ENCODE data around the gene SMARCA4.
"Not testable (repeated sequence)": the region's sequence is repeated elsewhere in the genome, so short reads cannot be mapped to it uniquely, and the experiment has no call there.

SMARCA4 gene

DNA sequence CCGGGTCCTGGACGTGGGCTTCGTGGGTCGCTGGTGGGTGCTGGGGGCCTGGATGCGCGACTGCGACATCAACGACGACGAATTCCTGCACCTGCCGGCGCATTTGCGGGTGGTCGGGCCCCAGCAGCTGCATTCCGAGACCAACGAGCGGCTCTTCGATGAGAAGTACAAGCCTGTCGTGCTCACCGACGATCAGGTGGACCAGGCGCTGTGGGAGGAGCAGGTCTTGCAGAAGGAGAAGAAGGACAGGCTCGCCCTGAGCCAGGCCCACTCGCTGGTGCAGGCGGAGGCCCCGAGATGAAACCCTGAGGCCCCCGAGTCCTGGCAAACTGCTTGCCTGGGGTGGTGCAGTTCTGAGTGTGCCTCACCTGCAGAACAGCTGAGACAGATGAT is 31.4 kb upstream of the SMARCA4 start:
- DNase-seq: no peak

DNA sequence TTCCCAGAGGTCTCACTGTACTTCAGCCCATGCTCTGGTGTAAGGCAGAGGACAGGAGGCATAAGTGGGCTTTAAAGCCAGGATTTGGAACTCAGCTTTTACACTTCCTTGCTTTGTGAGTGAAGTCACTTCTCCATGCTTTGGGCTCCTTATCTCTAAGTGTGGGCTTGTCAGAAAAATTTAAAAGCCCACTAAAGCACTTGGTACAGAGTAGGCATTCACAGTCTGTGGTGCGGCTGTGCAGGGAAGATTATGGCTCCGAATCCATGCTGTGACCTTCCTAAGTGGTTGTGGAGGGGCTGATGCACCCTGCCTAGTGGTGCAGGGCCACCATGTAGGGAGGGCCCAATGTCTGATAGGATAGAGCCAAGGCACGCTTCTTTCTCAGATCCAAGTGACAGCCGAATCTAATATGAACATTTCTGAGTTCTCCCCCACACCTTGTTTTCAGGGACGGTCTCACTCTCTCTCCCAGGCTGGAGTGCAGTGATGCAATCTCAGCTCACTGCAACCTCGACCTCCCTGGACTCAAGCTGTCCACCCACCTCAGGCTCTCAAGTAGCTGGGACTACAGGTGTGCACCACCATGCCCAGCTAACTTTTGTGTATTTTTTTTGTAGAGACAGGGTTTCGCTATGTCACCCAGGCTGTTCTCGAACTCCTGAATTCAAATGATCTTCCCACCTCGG is 25.3 kb upstream of the SMARCA4 start:
- no peak for DNase-seq

DNA sequence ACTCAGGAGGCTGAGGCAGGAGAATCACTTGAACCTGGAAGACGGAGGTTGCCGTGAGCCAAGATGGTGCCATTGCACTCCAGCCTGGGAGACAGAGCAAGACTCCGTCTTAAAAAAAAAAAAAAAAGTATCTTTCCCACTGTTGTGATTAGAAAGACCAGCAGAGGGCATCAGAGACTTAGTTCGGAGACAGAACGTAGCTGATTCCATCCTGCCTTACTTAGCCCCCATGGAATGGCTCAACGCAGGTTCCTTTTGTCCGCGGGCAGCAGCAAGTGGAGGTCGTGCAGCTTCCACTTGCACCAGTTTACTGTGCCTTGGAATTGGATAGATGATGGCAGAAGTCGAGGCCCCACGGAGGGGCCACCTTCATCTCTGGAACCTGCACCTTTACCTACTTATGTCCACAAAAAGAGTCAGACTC is 24.2 kb upstream of the SMARCA4 start:
- DNase-seq: peak; percentile 44 to 75

DNA sequence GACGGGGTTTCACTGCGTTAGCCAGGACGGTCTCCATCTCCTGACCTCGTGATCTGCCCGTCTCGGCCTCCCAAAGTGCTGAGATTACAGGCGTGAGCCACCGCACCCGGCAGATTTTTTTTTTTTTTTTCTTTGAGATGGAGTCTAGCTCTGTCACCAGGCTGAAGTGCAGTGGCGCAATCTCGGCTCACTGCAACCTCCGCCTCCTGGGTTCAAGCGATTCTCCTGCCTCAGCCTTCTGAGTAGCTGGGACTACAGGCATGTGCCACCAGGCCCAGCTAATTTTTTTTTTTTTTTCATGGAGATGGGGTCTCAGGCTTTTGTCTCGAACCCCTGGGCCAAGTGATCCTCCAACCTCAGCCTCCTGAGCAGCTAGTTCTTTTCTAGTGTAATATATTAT is 19.2 kb upstream of the SMARCA4 start:
- DNase-seq: not testable (repeated sequence)

DNA sequence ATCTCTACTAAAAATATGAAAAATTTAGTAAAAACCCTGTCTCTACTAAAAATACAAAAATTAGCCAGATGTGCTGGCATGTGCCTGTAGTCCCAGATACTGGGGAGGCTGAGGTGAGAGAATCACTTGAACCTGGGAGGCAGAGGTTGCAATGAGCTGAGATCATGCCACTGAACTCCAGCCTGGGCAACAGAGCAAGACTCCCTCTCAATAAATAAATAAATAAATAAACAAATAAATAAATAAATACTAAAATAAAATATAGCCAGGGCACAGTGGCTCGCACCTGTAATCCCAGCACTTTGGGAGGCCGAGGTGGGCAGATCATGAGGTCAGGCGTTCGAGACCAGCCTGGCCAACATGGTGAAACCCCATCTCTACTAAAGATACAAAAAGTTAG is 17.4 kb upstream of the SMARCA4 start:
- DNase-seq: not testable (repeated sequence)

DNA sequence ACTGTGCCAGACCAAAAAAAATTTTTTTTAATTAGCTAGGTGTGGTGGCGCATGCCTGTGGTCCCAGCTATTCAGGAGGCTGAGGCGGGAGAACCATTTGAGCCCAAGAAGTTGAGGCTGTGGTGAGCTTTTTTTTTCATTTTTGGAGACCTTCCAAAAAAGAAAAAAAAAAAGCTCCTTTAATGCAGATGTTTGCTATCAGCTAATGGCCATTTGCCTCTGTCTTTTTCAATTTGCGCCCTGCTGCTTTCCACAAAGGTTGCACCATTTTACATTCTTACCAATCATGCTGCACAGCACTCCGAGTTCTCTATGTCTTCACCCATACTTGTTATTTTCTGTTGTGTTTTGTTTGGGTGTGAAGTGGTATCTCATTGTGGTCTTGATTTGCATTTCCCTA is 15.6 kb upstream of the SMARCA4 start:
- DNase-seq: no peak

DNA sequence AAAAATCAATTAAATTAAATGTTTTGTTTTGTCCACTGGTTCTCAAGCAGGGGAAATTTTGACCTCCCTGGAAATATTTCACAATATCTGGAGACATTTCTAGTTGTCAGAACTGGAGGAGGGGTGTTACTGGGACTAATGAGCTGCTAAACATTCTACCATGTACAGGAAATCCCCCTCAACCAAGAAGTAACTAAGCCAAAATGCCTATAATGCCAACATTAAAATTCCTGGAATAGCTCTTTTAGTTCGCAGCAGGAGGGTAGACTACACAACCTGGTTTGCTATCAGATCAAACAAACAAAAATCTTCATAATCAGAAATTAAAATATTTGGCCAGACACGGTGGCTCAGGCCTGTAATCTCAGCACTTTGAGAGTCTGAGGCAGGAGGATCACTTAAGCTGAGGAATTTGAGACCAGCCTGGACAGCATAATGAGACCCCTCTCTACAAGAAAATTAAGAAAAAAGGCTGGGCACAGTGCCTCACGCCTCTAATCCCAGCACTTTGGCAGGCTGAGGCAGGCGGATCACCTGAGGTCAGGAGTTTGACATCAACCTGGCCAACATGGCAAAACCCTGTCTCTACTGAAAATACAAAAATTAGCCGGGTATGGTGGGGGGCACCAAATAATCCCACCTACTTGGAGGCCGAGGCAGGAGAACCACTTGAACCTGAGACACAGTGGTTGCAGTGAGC is 13.7 kb upstream of the SMARCA4 start:
- no peak for DNase-seq

DNA sequence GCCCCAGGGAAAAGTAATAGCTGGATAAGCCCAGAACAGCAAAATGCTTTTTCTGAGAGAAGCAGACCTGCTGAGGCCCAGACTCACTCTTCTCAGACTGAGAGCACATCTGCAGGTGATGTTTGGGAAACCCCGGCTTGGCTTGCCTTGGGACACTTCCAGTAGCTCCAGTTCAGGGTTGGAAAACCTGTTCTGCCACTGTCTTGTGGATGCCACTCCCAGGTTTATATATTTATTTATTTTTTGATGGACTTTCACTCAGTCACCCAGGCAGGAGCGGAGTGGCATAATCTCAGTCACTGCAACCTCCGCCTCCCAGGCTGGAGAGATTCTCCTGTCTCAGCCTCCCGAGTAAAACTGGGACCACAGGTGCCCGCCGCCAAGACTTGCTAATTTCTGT is 8.0 kb upstream of the SMARCA4 start:
- DNase-seq: no peak

DNA sequence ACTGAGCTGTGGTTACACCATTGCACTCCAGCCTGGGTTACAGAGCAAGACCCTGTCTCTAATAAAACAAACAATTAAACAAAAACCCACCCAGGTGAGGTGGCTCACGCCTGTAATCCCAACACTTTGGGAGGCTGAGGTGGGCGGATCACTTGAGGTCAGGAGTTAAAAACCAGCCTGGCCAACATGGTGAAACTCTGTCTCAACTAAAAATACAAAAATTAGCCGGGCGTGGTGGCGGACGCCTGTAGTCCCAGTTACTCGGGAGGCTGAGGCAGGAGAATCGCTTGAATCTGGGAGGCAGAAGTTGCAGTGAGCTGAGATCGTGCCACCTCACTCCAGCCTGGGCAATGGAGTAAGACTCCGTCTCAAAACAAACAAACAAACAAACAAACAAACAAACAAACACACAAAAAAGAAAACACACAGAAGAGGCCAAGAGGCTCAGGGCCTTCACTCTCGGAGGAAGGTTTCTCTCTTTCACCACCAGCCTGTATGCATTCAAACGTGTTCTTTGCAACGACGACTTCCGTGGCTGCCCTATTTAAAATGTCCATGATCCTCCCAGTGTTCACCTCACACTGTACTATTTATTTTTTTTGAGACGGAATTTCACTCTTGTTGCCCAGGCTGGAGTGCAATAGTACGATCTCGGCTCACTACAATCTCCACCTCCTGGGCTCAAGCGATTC is 1.4 kb upstream of the SMARCA4 start:
- DNase-seq: not testable (repeated sequence)

DNA sequence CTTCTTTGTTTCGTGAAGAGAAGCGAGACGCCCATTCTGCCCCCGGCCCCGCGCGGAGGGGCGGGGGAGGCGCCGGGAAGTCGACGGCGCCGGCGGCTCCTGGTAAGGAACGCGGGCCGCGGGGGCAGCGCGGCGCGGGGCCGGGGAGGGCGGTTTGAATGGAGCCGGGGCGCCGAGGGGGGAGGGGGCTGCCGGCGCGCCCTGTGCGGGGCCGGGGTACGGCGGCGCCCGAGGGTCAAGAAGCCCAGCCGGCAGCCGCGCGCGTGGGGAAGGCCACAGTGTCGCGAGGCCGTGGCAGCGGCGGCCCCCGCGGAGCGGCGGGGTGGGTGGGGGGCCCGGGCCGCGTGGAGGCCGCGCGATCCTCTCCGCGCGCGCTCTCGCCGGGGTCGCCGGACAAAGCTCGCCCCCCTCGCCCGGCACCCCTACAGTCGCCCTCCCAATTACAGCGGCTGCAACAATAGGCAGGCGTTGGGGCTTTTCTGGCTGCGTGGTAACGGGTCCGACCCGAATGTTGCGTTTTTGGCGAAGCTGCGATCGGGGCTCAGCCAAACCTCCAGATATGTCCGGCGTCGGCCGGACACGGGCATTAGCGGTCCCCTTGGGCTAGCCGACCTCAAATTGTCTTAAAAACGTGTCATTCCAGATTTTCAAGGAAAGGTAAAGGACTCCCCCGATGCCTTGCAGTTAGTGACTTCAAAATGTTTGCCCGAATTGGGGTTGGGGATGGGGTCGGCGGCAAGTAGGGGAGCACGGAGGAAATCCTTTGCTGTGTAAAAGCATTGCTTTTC is 437 bp downstream of the SMARCA4 start:
- peak in 1 of 2 experiments; percentile 56 for DNase-seq

DNA sequence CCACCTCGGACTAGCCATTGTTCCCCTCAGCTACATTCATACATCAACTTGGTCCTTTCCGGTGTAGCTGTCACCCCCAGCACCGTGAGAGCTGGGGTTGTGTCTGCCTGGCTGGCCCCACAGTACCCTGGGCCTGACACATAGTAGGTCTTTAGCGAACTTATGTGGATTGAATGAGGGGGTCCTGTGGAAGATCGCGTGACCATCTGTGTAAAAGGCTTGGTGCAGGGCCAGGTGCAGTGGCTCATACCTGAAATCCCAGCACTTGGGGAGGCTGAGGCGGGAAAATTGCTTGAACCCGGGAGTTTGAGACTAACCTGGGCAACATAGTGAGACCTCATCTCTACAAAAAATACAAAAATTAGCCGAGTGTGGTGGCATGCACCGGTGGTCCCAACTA is 2.0 kb downstream of the SMARCA4 start:
- no peak for DNase-seq

DNA sequence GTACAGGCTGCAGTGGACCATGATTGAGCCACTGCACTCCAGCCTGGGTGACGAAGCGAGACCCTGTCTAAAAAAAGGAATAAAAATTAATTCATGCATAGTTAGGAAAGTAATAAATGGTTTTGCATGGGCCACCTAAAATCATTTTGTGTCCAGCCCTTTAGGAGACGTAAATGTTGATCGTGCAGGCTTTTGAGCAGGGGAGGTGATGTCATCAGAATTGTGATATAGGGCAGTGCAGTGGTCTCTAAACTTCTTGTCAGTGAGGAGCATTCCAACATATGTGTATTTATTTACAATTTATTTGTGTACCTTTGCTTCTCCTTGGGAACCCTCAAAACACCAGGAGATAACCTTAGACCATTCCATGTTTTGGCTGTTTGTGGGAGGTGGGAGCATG is 3.0 kb downstream of the SMARCA4 start:
- no peak for DNase-seq

DNA sequence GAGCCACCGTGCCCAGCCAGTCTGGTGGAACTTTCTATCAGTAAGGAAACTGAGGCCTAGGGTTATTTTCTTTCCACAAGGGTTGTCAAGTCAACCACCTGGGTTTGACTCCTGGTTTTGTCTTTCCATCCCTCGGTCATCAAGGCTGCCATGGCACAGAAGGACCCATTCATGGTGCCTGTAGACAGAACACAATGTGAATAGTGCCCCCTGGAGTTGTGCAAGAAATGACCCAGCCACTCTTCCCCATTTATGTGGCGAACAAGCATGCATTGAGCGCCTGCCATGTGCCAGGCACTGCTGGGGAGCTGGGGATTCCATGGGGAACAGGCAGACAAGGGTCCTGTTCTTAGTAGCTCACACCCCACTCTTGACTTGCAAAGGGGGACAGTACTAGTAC is 4.1 kb downstream of the SMARCA4 start:
- no peak for DNase-seq

DNA sequence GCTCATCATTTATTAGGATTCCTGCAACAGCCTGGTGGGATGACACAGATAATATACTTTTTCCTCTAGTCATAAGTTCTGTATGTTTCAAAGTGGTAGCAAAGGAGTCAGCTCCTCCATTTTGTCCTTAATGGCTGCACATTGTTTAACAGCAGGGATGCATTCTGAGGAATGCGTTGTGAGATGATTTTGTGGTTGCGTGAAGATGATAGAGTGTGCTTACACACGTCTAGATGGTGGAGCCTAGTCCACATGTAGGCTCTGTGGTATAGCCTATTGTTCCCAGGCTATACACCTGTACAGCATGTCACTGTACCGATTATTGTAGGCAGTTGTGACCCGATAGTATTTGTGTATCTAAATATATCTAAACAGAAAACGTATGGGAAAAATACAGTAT is 4.6 kb downstream of the SMARCA4 start:
- no peak for DNase-seq

DNA sequence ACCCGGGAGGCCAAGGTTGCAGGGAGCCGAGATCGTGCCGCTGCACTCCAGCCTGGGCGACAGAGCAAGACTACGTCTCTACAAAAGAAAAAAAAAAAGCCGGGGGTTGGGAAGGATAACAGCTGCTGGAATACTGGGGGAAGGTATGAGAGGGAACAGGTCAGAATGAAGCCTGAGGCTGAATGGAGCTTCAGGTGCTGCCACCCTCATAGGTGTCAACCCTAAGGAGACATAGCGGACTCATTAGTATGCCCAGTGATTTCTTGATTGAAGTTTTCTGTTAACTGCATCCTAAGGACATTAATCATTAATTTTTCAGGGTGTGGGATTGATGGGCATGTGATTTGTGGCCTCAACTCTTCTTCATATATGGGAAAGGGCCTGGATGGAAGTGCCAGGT is 6.0 kb downstream of the SMARCA4 start:
- DNase-seq: no peak

DNA sequence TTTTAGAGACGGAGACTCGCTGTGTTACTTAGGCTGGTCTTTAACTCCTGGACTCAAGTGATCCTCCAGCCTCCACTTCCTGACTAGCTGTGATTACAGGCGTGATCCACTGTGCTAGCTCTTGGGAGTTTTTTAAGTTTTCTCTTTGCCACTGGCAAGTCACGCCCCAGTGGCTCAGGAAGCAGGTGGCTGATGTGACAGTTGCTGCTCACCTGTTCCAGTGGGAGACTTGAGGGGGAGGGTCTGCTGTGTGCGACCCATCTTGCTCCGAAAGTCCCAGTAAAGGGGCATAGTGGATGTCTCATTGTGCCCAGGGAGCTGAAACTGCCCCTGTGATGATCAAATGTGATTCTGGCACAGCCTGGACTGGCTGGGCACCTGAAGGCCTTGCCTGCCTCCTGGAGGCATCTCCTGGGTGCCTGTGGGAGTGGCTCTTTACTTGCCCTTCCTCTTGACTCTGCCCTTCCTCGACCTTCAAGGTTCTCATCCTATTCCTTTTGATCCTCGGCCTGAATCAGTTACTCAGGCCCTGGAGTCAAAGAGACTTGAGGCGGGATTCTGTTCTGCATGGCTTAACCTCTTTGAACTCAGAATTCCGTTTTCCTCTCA is 7.8 kb downstream of the SMARCA4 start:
- no peak for DNase-seq

DNA sequence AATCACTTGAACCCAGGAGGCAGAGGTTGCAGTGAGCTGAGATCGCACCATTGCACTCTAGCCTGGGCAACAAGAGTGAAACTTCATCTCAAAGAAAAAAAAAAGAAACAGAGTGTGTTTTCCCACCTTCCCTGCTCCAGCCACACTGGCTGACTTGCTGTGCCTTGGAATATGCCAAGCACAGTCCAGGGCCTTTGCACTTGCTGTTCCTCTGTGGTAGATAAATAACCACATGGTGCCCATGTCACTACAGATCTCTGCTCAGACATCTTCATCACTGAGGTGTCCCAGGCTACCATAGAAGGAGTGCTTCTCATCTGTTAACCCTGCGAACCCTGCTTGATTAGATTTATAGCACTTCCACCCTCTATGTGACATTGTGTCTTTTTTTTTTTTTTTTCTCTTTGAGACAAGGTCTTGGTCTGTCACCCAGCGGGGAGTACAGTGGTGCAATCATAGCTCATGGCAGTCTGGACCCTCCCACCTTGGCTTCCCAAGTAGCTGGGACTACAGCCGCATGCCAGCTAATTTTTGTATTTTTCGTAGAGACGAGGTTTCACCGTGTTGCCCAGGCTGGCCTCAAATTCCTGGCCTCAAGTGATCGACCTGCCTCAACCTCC is 10.4 kb downstream of the SMARCA4 start:
- DNase-seq: no peak

DNA sequence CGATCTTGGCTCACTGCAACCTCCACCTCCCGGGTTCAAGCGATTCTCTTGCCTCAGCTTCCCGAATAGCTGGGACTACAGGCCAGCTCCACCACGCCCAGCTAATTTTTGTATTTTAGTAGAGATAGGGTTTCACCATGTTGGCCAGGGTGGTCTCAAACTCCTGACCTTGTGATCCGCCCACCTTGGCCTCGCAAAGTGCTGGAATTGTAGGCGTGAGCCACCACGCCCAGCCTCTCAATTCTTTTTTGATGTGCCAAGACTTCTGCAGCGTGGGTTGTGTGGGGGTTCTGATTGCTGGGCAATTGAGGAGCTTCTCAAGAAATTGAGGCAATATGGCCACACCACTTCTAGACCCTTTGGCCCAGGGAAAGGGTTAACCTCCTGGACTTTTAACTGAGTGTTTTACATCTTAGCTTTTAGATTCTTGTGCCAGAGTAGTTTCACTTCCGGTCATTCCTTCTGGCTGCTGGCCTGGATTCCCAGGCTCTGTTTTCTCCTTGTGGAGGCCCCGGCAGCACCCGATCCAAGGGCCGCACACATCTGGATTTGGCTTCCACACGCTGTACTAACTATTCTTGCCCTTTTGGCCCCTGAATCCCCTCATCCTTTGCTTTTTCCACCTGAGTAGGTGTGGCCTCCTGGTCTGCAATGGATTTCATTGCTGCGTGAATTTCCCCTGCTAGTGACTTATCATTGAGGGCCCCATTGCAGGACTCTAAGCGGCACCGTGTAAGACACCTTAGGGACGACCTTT is 14.7 kb downstream of the SMARCA4 start:
- DNase-seq: no peak

DNA sequence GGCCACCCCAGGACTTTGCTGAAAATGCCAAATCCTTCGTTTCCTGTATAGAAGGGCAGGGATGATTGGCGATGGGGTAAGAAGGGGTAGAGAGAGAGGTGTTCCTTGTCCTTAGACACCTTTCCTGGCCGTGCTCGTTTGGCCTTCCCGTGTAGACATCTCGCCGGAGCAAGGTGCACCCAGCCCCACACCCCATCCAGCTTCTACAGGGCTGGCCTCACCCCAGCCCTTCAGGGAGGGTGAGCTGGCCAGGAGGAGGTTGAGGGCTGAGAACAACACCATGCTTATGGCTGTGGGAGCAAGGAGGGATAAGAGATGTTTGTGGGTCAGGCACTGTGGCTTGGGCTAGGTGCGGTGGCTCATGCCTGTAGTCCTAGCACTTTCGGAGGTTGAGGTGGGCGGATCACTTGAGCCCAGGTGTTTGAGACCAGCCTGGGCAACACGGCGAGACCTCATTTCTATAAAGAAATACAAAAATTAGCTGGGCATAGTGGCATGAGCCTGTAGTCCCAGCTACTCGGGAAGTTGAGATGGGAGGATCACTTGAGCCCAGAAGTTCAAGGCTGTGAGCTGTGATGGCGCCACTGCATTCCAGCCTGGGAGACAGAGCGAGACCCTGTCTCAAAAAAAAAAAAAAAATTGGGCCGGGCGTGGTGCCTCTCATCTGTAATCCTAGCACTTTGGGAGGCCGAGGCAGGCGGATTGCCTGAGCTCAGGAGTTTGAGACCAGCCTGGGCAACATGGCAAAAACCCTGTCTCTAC is 15.5 kb downstream of the SMARCA4 start:
- no peak for DNase-seq

DNA sequence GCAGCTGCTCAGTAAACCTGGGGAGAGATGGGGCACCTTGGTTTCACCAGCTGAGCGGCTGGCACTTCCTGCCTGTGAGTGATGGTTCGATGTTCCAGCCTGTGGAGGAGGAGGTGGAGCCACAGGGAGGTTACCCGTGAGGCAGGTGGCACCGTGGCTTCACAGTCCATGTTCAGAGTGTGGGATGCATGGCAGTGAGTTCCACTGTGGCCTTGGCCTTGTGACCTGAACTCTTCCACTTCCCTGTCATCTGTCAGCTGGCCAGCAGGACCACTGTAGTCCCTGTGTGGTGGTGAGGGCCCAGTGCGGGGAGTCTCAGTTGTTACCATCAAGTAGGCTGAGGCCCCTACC is 16.9 kb downstream of the SMARCA4 start:
- no peak for DNase-seq

DNA sequence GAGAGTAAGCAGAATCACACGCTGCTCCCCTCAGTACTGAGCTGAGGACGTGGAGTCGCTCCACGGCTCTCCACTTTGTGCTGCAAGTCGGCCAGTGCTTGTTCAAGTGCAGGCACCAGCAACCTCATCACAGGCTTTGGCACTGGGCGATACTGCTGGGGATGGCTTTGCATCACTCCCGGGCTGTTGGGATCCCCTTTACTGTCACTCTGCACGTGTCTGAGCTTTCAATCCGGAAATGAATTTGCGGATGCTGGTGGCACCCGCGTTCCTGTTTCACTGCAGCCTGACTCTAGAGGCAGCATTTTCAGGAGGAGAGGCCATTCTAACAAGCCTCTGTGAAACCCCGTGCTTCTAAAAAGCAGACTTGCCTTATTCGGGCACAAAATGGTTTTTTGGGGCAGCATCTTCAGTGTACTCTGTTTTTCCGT is 19.1 kb downstream of the SMARCA4 start:
- DNase-seq: no peak

Data from NCI-H1930 (cell line).